Muscle layer of colon (tissue), 2 donors: ENCODE measurements around the gene ESPL1.
"Not testable (repeated sequence)": the region's sequence is repeated elsewhere in the genome, so short reads cannot be mapped to it uniquely, and the experiment has no call there.

Experiments
- H3K27ac ChIP-seq: one replicate; pipeline ENCODE4 v1.7.0; 2013; ENCODE audit warnings: low read depth, mild to moderate bottlenecking, low read length, moderate library complexity
- H3K27me3 ChIP-seq, 2 donors: one replicate each; pipeline ENCODE4 v1.7.0; 2013; ENCODE audit warnings: low read length in 2 of 2, mild to moderate bottlenecking in 2 of 2; ENCODE audit not compliant: insufficient read depth in 2 of 2, control insufficient read depth in 1 of 2
- H3K36me3 ChIP-seq: one replicate; pipeline ENCODE4 v1.7.0; 2013; ENCODE audit warnings: mild to moderate bottlenecking, low read length; ENCODE audit not compliant: insufficient read depth
- H3K4me1 ChIP-seq: one replicate; pipeline ENCODE4 v1.7.0; 2013; ENCODE audit warnings: mild to moderate bottlenecking, low read length; ENCODE audit not compliant: insufficient read depth
- H3K4me3 ChIP-seq, 2 donors: one replicate each; pipeline ENCODE4 v1.7.0; 2013; ENCODE audit warnings: low read length in 2 of 2, low read depth in 1 of 2, mild to moderate bottlenecking in 1 of 2, moderate library complexity in 1 of 2
- H3K9ac ChIP-seq: one replicate; pipeline ENCODE4 v1.7.0; 2013; ENCODE audit warnings: low read length
- H3K9me3 ChIP-seq: one replicate; pipeline ENCODE4 v1.7.0; 2013; ENCODE audit warnings: mild to moderate bottlenecking, low read length
- donor health status: abdominal sarcoma.
- donor health status: Adenocarcinoma of cecum.

ESPL1 gene

GRCh38 chr12:53292426-53292825 lies 24.3 kb downstream of the ESPL1 start:
- peaks cover 8% of the 10 kb centered on the region for H3K36me3 ChIP-seq
- no peaks in the 10 kb centered on the region for H3K27me3 ChIP-seq
- H3K4me3 ChIP-seq, result no peak overlapping the region
- H3K27ac ChIP-seq, result no peak overlapping the region
- no peaks in the 10 kb centered on the region for H3K9me3 ChIP-seq
- H3K9ac ChIP-seq, result no peak overlapping the region
- H3K4me1 ChIP-seq, result peaks cover 18% of the 10 kb centered on the region

DNA sequence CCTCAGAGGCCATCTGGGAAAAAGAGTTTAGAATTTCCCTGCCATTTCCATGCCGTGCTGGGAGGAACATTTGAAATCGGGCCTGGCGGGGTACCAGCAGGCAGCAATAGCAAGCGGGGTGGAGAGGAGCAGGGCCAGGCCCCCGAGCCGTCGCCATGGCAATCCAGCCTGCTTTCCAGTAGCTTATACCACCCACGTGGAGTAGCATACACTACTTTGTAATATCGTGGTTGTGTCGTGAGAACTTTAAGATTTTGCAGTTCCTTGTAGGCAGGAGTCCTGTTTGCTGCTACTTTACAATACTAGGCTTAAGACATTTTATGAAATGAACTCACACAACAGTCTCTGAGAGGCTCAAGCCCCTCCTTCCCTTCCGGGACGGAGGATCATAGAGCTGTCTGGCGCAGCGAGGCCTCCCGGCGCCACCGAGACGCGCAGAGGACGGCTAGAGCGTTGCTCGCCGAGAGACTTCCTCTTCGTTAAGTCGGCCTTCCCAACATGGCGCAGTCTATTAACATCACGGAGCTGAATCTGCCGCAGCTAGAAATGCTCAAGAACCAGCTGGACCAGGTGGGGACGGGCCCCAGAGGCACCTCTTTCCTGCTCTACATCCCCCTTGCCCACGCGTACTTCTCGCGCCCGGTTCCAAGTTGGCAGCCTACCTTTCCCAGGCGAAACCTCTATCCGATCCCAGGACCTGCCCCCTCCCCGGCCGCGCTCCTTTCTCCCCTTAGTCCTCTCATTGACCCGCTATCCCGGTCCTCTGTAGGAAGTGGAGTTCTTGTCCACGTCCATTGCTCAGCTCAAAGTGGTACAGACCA lies 27.2 kb downstream of the ESPL1 start, which contains the start of gene PFDN5:
Gene PFDN5 (plus strand): TSS at position 473 of the 821 bp plus-strand sequence. CDS start 26 bp downstream, at position 499.
- Histone ChIP-seq H3K27ac (peak within 1 kb of the TSS; percentile 84), H3K36me3 (peaks cover 19% of the 10 kb centered on the region), H3K4me1 (peaks cover 40% of the 10 kb centered on the region), H3K27me3 (no peaks in the 10 kb centered on the region), H3K4me3 (peak within 1 kb of the TSS; percentile 90 to 100), H3K9me3 (no peaks in the 10 kb centered on the region), H3K9ac (peak within 1 kb of the TSS; percentile 99)

GRCh38 chr12:53295891-53296219 lies 27.8 kb downstream of the ESPL1 start:
- Histone ChIP-seq H3K27ac (peak overlapping the region; percentile 84), H3K27me3 (no peaks in the 10 kb centered on the region), H3K4me3 (peak overlapping the region; percentile 90 to 100), H3K9me3 (no peaks in the 10 kb centered on the region), H3K4me1 (peaks cover 46% of the 10 kb centered on the region), H3K9ac (peak overlapping the region; percentile 99), H3K36me3 (peaks cover 19% of the 10 kb centered on the region)

DNA sequence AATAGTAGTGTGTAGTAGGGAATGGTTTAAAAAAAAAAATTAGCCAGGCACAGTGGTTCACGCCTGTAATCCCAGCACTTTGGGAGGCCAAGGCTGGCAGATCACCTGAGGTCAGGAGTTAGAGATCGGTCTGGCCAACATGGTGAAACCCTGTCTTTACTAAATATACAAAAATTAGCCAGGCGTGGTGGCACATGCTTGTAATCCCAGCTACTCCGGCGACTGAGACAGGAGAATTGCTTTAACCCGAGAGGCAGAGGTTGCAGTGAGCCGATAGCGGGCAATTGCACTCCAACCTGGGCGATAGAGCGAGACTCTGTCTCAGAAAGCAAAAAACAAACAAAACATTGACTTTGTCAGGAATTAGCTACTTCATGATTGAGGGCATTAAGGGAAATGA lies 29.0 kb downstream of the ESPL1 start:
- H3K4me3 ChIP-seq, H3K27me3 ChIP-seq, H3K9me3 ChIP-seq, H3K27ac ChIP-seq, H3K9ac ChIP-seq: not testable (repeated sequence)
- H3K4me1 ChIP-seq, result peaks cover 50% of the 10 kb centered on the region
- peaks cover 29% of the 10 kb centered on the region for H3K36me3 ChIP-seq

- no peaks in the 10 kb centered on the region for H3K27me3 ChIP-seq
- H3K4me1 ChIP-seq, result peaks cover 50% of the 10 kb centered on the region
- H3K27ac ChIP-seq, result no peak overlapping the region
- no peak overlapping the region for H3K9ac ChIP-seq
- peaks cover 39% of the 10 kb centered on the region for H3K36me3 ChIP-seq
- H3K9me3 ChIP-seq, result no peaks in the 10 kb centered on the region
- H3K4me3 ChIP-seq, result no peak overlapping the region
Measured at GRCh38 chr12:53298164-53298563, 30.1 kb downstream of the ESPL1 start.

GRCh38 chr12:53299101-53299453 lies 31.0 kb downstream of the ESPL1 start:
- Histone ChIP-seq H3K27me3 (no peaks in the 10 kb centered on the region), H3K9me3 (no peaks in the 10 kb centered on the region), H3K9ac (no peak overlapping the region), H3K27ac (peak overlapping the region; percentile 74), H3K4me1 (peaks cover 50% of the 10 kb centered on the region), H3K36me3 (peaks cover 44% of the 10 kb centered on the region), H3K4me3 (peak overlapping the region; percentile 89 to 94)

- Histone ChIP-seq H3K27ac (peak within 1 kb of the TSS; percentile 74), H3K27me3 (no peaks in the 10 kb centered on the region), H3K9me3 (no peaks in the 10 kb centered on the region), H3K4me1 (peaks cover 50% of the 10 kb centered on the region), H3K9ac (peak within 1 kb of the TSS; percentile 46), H3K4me3 (peak within 1 kb of the TSS; percentile 89 to 94), H3K36me3 (peaks cover 44% of the 10 kb centered on the region)
Measured at GRCh38 chr12:53299454-53300180, 31.5 kb downstream of the ESPL1 start, which contains the start of gene MYG1. TSS of gene MYG1 (plus strand) at chr12:53299695. CDS start at chr12:53299738, 43 bp downstream.

GRCh38 chr12:53300187-53300586 lies 32.1 kb downstream of the ESPL1 start:
- Histone ChIP-seq H3K27ac (peak overlapping the region; percentile 74), H3K4me3 (peak overlapping the region; percentile 89 to 94), H3K27me3 (no peaks in the 10 kb centered on the region), H3K4me1 (peaks cover 50% of the 10 kb centered on the region), H3K9ac (peak overlapping the region; percentile 46), H3K9me3 (no peaks in the 10 kb centered on the region), H3K36me3 (peaks cover 44% of the 10 kb centered on the region)

DNA sequence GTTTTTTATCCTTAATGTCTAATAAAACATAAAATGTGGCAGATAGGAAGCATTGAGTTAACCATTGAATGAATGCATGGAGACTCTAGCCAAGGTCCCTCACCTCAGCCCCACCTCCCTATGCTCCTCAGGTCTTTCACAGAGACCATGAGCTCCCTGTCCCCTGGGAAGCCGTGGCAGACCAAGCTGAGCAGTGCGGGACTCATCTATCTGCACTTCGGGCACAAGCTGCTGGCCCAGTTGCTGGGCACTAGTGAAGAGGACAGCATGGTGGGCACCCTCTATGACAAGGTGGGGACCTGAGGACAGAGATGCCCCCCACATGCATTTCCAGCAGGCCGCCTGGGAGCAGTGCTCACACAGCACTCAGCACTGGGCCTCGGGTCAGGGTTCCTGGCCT lies 34.8 kb downstream of the ESPL1 start:
- H3K4me1 ChIP-seq, result peaks cover 28% of the 10 kb centered on the region
- H3K36me3 ChIP-seq, result peaks cover 57% of the 10 kb centered on the region
- H3K27ac ChIP-seq, result no peak overlapping the region
- no peak overlapping the region for H3K4me3 ChIP-seq
- no peak overlapping the region for H3K9ac ChIP-seq
- no peaks in the 10 kb centered on the region for H3K27me3 ChIP-seq
- H3K9me3 ChIP-seq, result no peaks in the 10 kb centered on the region

DNA sequence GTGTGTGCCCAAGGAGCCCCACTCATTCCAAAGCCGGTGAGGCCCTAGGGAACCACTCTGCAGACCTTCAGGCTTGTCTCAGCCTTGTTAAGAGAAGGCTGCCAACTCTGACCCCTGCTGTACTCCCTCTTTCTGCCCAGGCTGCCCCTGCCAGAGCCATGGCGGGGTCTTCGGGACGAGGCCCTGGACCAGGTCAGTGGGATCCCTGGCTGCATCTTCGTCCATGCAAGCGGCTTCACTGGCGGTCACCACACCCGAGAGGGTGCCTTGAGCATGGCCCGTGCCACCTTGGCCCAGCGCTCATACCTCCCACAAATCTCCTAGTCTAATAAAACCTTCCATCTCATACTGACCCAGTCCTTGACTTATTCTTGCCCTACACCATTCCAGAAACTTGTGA lies 38.7 kb downstream of the ESPL1 start:
- no peaks in the 10 kb centered on the region for H3K4me1 ChIP-seq
- no peaks in the 10 kb centered on the region for H3K27me3 ChIP-seq
- H3K27ac ChIP-seq, result no peak overlapping the region
- no peaks in the 10 kb centered on the region for H3K9me3 ChIP-seq
- H3K36me3 ChIP-seq, result peaks cover 63% of the 10 kb centered on the region
- H3K9ac ChIP-seq, result no peak overlapping the region
- no peak overlapping the region for H3K4me3 ChIP-seq

- Histone ChIP-seq H3K36me3 (peaks cover 50% of the 10 kb centered on the region), H3K4me1 (no peaks in the 10 kb centered on the region), H3K4me3 (no peak overlapping the region), H3K27ac (no peak overlapping the region), H3K9ac (no peak overlapping the region), H3K27me3 (no peaks in the 10 kb centered on the region), H3K9me3 (no peaks in the 10 kb centered on the region)
Measured at GRCh38 chr12:53308276-53308675, 40.2 kb downstream of the ESPL1 start.
